Measurements from ENCODE around the gene TMC1.

The TMC1 gene

DNA sequence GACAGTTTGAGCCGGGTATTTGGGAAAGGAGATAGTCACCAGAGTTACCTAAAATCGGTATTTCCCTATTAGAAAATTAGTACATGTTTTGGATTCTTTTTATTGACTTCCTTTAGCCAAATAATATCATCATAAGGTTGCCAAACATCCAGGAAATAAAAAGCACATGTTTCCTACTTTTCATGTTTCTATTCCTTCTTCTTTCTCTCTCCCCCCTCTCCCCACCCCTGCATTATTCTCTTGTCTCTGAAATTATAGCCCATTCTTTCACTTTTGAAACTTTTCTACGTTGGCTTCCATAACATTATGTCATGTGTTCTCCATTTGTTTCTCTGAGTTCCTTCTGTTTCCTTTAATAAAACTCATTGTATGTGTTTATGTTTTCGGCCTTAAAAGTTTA is 269.6 kb downstream of the TMC1 start:
- WGBS (ENCODE audit: extremely low coverage, insufficient coverage, insufficient read length), result no CpG with 5 or more reads among the region's 4 CpGs

DNA sequence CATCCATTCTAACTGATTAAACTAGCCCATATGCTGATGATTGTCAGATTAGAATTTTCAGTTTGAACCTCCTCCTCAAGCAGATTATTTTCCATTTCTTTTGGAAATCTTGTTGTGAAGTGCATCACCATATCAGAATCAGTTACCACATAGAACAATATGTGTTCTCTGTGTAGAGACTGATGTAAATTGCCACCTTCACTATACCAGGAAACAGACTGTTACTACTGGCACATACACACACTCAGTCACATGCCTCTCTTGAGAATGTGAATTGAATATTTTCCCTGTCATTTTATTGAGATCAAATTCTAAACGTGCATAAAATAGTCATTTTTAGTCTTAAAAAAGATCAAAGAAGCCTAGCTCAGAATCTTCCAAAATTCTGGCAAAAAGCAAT is 270.0 kb downstream of the TMC1 start:
- no CpG with 5 or more reads among the region's 1 CpG for WGBS (ENCODE audit: extremely low coverage, insufficient coverage, insufficient read length)
- no peak overlapping the region for H2AFZ ChIP-seq (ENCODE audit: insufficient read depth, low read length, poor library complexity)
- no peaks in the 10 kb centered on the region for H3K36me3 ChIP-seq (ENCODE audit: control insufficient read depth in 1 of 2, insufficient read depth in 2 of 2, low read length in 2 of 2)
- H2AK5ac ChIP-seq (ENCODE audit: low read length), result no peak overlapping the region
- no peak overlapping the region for H3K14ac ChIP-seq (ENCODE audit: low read length)
- no peak overlapping the region for H4K8ac ChIP-seq (ENCODE audit: low read depth, low read length)
- H3K9me3 ChIP-seq (ENCODE audit: insufficient read depth, low read depth, low read length), result peaks cover 1% of the 10 kb centered on the region
- H3K4me2 ChIP-seq (ENCODE audit: low read length), result no peak overlapping the region
- H3K4ac ChIP-seq (ENCODE audit: low read depth, low read length), result no peak overlapping the region
- no peak for DNase-seq
- no peaks in the 10 kb centered on the region for H3K27me3 ChIP-seq (ENCODE audit: insufficient read depth, low read length)
- H3K4me1 ChIP-seq (ENCODE audit: control insufficient read depth in 1 of 2, insufficient read depth in 2 of 2, low read length in 2 of 2), result no peaks in the 10 kb centered on the region
- no peak overlapping the region for H2BK120ac ChIP-seq (ENCODE audit: insufficient read depth, low read length, poor library complexity)
- no peak overlapping the region for H4K91ac ChIP-seq (ENCODE audit: low read depth, low read length)
- no peaks in the 10 kb centered on the region for H3K79me1 ChIP-seq (ENCODE audit: low read length)
- H3K23ac ChIP-seq (ENCODE audit: low read length), result no peak overlapping the region
- H2BK12ac ChIP-seq (ENCODE audit: low read length), result no peak overlapping the region
- no peak overlapping the region for H3K4me3 ChIP-seq (ENCODE audit: low read depth, low read length)
- no peak overlapping the region for H4K12ac ChIP-seq (ENCODE audit: low read depth, low read length)
- H3K27ac ChIP-seq (ENCODE audit: low read depth, low read length), result no peak overlapping the region
- H3K18ac ChIP-seq (ENCODE audit: low read length), result no peak overlapping the region
- H3K79me2 ChIP-seq (ENCODE audit: control insufficient read depth, insufficient read depth, low read length, poor library complexity), result no peaks in the 10 kb centered on the region
- H3K9ac ChIP-seq (ENCODE audit: low read length), result no peak overlapping the region
- no peak overlapping the region for H2BK5ac ChIP-seq (ENCODE audit: low read depth, low read length, poor library complexity)

More for the DNA sequence above, 269.6 kb downstream of the TMC1 start:
- no peak overlapping the region for H2AFZ ChIP-seq (ENCODE audit: insufficient read depth, low read length, poor library complexity)
- no peak overlapping the region for H3K27ac ChIP-seq (ENCODE audit: low read depth, low read length)
- H2BK5ac ChIP-seq (ENCODE audit: low read depth, low read length, poor library complexity), result no peak overlapping the region
- H2AK5ac ChIP-seq (ENCODE audit: low read length), result no peak overlapping the region
- H4K8ac ChIP-seq (ENCODE audit: low read depth, low read length), result no peak overlapping the region
- no peak overlapping the region for H4K12ac ChIP-seq (ENCODE audit: low read depth, low read length)
- no peak overlapping the region for H3K4ac ChIP-seq (ENCODE audit: low read depth, low read length)
- no peak for DNase-seq
- no peaks in the 10 kb centered on the region for H3K79me2 ChIP-seq (ENCODE audit: control insufficient read depth, insufficient read depth, low read length, poor library complexity)
- H2BK120ac ChIP-seq (ENCODE audit: insufficient read depth, low read length, poor library complexity), result no peak overlapping the region
- H2BK12ac ChIP-seq (ENCODE audit: low read length), result no peak overlapping the region
- no peaks in the 10 kb centered on the region for H3K79me1 ChIP-seq (ENCODE audit: low read length)
- H3K18ac ChIP-seq (ENCODE audit: low read length), result no peak overlapping the region
- H3K4me3 ChIP-seq (ENCODE audit: low read depth, low read length), result no peak overlapping the region
- H3K4me1 ChIP-seq (ENCODE audit: control insufficient read depth in 1 of 2, insufficient read depth in 2 of 2, low read length in 2 of 2), result no peaks in the 10 kb centered on the region
- H3K23ac ChIP-seq (ENCODE audit: low read length), result no peak overlapping the region
- no peaks in the 10 kb centered on the region for H3K36me3 ChIP-seq (ENCODE audit: control insufficient read depth in 1 of 2, insufficient read depth in 2 of 2, low read length in 2 of 2)
- no peak overlapping the region for H3K4me2 ChIP-seq (ENCODE audit: low read length)
- H3K9me3 ChIP-seq (ENCODE audit: insufficient read depth, low read depth, low read length), result peaks cover 1% of the 10 kb centered on the region
- no peaks in the 10 kb centered on the region for H3K27me3 ChIP-seq (ENCODE audit: insufficient read depth, low read length)
- H3K14ac ChIP-seq (ENCODE audit: low read length), result no peak overlapping the region
- H4K91ac ChIP-seq (ENCODE audit: low read depth, low read length), result no peak overlapping the region
- no peak overlapping the region for H3K9ac ChIP-seq (ENCODE audit: low read length)

DNA sequence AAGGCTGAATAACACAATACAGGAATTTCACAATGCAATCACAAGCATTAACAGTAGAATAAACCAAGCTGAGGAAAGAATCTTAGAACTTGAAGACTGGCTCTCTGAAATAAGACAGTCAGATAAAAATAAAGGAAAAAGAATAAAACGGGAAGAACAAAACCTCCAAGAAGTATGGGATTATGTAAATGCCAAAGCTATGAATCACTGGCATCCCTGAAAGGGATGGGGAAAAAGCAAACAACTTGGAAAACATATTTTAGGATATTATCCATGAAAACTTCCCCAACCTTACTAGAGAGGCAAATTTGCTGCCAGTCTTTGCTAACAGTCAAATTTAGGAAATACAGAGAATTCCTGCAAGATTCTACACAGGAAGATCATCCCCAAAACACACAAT is 273.5 kb downstream of the TMC1 start:
- peak in 1 of 2 donors; percentile 23 for DNase-seq
- H3K79me1 ChIP-seq (ENCODE audit: low read length), result no peaks in the 10 kb centered on the region
- H2BK120ac ChIP-seq (ENCODE audit: insufficient read depth, low read length, poor library complexity), result no peak overlapping the region
- no CpG with 5 or more reads among the region's 1 CpG for WGBS (ENCODE audit: extremely low coverage, insufficient coverage, insufficient read length)
- no peak overlapping the region for H2AK5ac ChIP-seq (ENCODE audit: low read length)
- H3K4me1 ChIP-seq (ENCODE audit: control insufficient read depth in 1 of 2, insufficient read depth in 2 of 2, low read length in 2 of 2), result no peaks in the 10 kb centered on the region
- no peak overlapping the region for H3K4me3 ChIP-seq (ENCODE audit: low read depth, low read length)
- H3K4me2 ChIP-seq (ENCODE audit: low read length), result no peak overlapping the region
- H3K4ac ChIP-seq (ENCODE audit: low read depth, low read length), result no peak overlapping the region
- no peaks in the 10 kb centered on the region for H3K79me2 ChIP-seq (ENCODE audit: control insufficient read depth, insufficient read depth, low read length, poor library complexity)
- no peak overlapping the region for H2BK12ac ChIP-seq (ENCODE audit: low read length)
- no peaks in the 10 kb centered on the region for H3K27me3 ChIP-seq (ENCODE audit: insufficient read depth, low read length)
- H3K14ac ChIP-seq (ENCODE audit: low read length), result no peak overlapping the region
- no peak overlapping the region for H2BK5ac ChIP-seq (ENCODE audit: low read depth, low read length, poor library complexity)
- no peak overlapping the region for H4K12ac ChIP-seq (ENCODE audit: low read depth, low read length)
- H3K36me3 ChIP-seq (ENCODE audit: control insufficient read depth in 1 of 2, insufficient read depth in 2 of 2, low read length in 2 of 2), result no peaks in the 10 kb centered on the region
- H4K91ac ChIP-seq (ENCODE audit: low read depth, low read length), result no peak overlapping the region
- H3K18ac ChIP-seq (ENCODE audit: low read length), result no peak overlapping the region
- no peak overlapping the region for H3K23ac ChIP-seq (ENCODE audit: low read length)
- no peak overlapping the region for H4K8ac ChIP-seq (ENCODE audit: low read depth, low read length)
- H3K9ac ChIP-seq (ENCODE audit: low read length), result no peak overlapping the region
- peaks cover 1% of the 10 kb centered on the region for H3K9me3 ChIP-seq (ENCODE audit: insufficient read depth, low read depth, low read length)
- H2AFZ ChIP-seq (ENCODE audit: insufficient read depth, low read length, poor library complexity), result no peak overlapping the region
- no peak overlapping the region for H3K27ac ChIP-seq (ENCODE audit: low read depth, low read length)

DNA sequence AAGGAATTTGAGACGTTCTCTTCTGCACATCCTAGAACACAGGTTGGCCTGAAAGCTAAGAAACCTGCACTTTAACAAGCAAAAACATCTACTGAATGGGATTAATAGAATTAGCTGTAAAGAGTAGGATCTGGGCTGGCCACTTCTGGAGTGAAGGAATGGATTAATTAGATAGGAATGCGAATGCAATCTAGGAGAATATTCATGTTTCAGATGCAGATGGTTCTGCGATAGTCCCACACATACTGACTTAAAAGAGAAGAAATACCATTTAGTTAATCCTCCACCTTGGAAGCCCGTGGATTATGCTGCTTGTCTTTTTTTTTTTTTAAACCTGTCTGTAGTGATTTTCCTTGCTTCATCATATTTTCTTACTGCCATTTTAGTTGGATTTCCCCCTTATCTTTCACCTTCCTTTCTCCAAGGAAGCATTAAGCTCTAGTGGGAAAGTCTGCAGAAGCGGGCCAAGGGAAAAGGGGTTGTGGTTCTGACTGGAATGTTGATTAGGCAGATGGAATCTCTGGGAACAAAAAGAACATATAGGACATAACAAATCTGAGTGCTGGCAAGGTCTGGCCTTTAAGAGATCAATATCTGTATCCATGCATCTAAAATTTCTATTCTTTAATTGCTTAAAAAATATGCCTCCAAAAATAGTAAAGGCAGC is 279.1 kb downstream of the TMC1 start:
- WGBS (ENCODE audit: extremely low coverage, insufficient coverage, insufficient read length), result no CpG with 5 or more reads among the region's 5 CpGs
- Histone ChIP-seq H3K36me3 (ENCODE audit: control insufficient read depth in 1 of 2, insufficient read depth in 2 of 2, low read length in 2 of 2) (no peaks in the 10 kb centered on the region), H2AK5ac (ENCODE audit: low read length) (no peak overlapping the region), H2AFZ (ENCODE audit: insufficient read depth, low read length, poor library complexity) (no peak overlapping the region), H2BK12ac (ENCODE audit: low read length) (no peak overlapping the region), H3K4me3 (ENCODE audit: low read depth, low read length) (no peak overlapping the region), H4K12ac (ENCODE audit: low read depth, low read length) (no peak overlapping the region), H3K4me2 (ENCODE audit: low read length) (no peak overlapping the region), H3K27ac (ENCODE audit: low read depth, low read length) (no peak overlapping the region), H2BK5ac (ENCODE audit: low read depth, low read length, poor library complexity) (no peak overlapping the region), H3K9ac (ENCODE audit: low read length) (no peak overlapping the region), H3K4me1 (ENCODE audit: control insufficient read depth in 1 of 2, insufficient read depth in 2 of 2, low read length in 2 of 2) (no peaks in the 10 kb centered on the region), H3K18ac (ENCODE audit: low read length) (no peak overlapping the region), H4K8ac (ENCODE audit: low read depth, low read length) (no peak overlapping the region), H3K27me3 (ENCODE audit: insufficient read depth, low read length) (no peaks in the 10 kb centered on the region), H3K23ac (ENCODE audit: low read length) (no peak overlapping the region), H3K79me1 (ENCODE audit: low read length) (no peaks in the 10 kb centered on the region), H4K91ac (ENCODE audit: low read depth, low read length) (no peak overlapping the region), H2BK120ac (ENCODE audit: insufficient read depth, low read length, poor library complexity) (no peak overlapping the region), H3K4ac (ENCODE audit: low read depth, low read length) (no peak overlapping the region), H3K9me3 (ENCODE audit: insufficient read depth, low read depth, low read length) (no peaks in the 10 kb centered on the region), H3K14ac (ENCODE audit: low read length) (no peak overlapping the region), H3K79me2 (ENCODE audit: control insufficient read depth, insufficient read depth, low read length, poor library complexity) (no peaks in the 10 kb centered on the region)
- DNase-seq, result peak; percentile 22 to 38

All from trophoblast cell (in vitro differentiated cells and primary cell).